Lower lobe of right lung (tissue), 2 donors: Measurements from ENCODE around the gene RRP9. TPM values are rescaled to one million over a fixed set of nuclear protein-coding genes. Genes with fewer than 3 reads are reported as not detected.

Experiments
- ATAC-seq, 2 donors: fragments of 200-7000 bp; cut with Tn5 transposase; one replicate each; pipeline ENCODE4 v1.9.1; 2020 to 2022; ENCODE audit warnings: mild to moderate bottlenecking in 2 of 2, moderate library complexity in 2 of 2
- DNase-seq: peaks from one replicate; pipeline ENCODE4 v3.0.0-alpha.2; 2020
- H3K27ac ChIP-seq: fragments of 200-600 bp; one replicate; pipeline ENCODE4 v1.8.0; 2022
- H3K27me3 ChIP-seq: fragments of 200-600 bp; one replicate; pipeline ENCODE4 v1.8.0; 2022; ENCODE audit warnings: low read depth
- H3K36me3 ChIP-seq: fragments of 200-600 bp; one replicate; pipeline ENCODE4 v1.8.0; 2022; ENCODE audit warnings: mild to moderate bottlenecking
- H3K4me1 ChIP-seq: fragments of 200-600 bp; one replicate; pipeline ENCODE4 v1.8.0; 2022
- H3K4me3 ChIP-seq: fragments of 200-600 bp; one replicate; pipeline ENCODE4 v1.8.0; 2022; ENCODE audit warnings: mild to moderate bottlenecking
- H3K9me3 ChIP-seq: fragments of 200-600 bp; one replicate; pipeline ENCODE4 v1.8.0; 2022
- intact Hi-C: fragments of 100-400 bp; cut with DNase I; formaldehyde crosslinking; loops from one replicate; pipeline ENCODE4 v1.11.0; 2022
- total RNA-seq: library from RNA; stranded (reverse); fragmentation: NEBNext Ultra II Directional; extraction: Animal tissue kit (Norgen Biotek cat#: 25700); gene quantifications from one replicate; pipeline ENCODE4 v1.2.1, GENCODE V29; 2021
- TF ChIP-seq, protein P1 (sequence below): fragments of 200-600 bp; IDR thresholded peaks from one replicate; pipeline ENCODE4 v1.8.0; 2022; ENCODE audit warnings: antibody characterized with exemption, mild to moderate bottlenecking
- donor health status: DM: no; HTN: yes; CAD: no; lungs with severe emphysema.

The RRP9 gene
- total RNA-seq, 1 donor from 2014 or later = 16.2 TPM

DNA sequence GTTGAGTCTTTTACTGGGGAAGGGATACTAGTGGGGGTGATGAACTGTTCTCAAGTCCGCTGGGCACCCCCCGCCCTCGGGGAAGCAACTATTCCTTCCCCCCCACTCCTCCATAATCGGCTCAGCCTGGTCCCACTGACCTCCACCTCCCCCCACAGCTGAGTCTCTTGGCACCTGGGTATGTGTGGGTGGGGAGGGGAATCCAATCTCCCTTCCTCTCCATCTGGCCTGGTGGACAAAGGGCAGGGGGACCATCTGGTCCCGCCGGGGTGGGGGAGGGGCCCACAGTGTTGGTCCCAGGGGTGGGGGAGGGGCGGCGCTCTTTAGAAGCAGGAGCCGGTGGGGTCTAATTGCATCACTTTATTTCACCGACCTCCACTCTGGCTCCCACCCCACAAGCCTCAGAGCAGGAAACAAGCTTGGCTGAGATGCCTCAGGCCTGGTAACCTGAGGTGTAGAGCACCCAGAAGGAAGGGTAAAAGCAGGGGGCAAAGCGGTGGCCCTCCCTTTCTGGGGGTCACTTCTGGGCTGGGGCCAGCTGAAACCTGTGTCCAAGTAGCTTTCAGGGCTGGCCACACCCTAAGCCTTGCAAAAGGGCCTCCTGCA, 26.6 kb upstream of the RRP9 start:
- peak overlapping the region; percentile 68 for H3K4me3 ChIP-seq
- ATAC-seq (peak in 1 of 2 donors; percentile 20), DNase-seq (no peak)
- peak overlapping the region; percentile 84 for H3K27ac ChIP-seq
- H3K9me3 ChIP-seq = no peaks in the 10 kb centered on the region
- TF ChIP-seq, protein P1, sequence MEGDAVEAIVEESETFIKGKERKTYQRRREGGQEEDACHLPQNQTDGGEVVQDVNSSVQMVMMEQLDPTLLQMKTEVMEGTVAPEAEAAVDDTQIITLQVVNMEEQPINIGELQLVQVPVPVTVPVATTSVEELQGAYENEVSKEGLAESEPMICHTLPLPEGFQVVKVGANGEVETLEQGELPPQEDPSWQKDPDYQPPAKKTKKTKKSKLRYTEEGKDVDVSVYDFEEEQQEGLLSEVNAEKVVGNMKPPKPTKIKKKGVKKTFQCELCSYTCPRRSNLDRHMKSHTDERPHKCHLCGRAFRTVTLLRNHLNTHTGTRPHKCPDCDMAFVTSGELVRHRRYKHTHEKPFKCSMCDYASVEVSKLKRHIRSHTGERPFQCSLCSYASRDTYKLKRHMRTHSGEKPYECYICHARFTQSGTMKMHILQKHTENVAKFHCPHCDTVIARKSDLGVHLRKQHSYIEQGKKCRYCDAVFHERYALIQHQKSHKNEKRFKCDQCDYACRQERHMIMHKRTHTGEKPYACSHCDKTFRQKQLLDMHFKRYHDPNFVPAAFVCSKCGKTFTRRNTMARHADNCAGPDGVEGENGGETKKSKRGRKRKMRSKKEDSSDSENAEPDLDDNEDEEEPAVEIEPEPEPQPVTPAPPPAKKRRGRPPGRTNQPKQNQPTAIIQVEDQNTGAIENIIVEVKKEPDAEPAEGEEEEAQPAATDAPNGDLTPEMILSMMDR = no peak
- H3K27me3 ChIP-seq = no peaks in the 10 kb centered on the region
- intact Hi-C loops = no loop called here
- H3K36me3 ChIP-seq = no peaks in the 10 kb centered on the region
- peaks cover 39% of the 10 kb centered on the region for H3K4me1 ChIP-seq

DNA sequence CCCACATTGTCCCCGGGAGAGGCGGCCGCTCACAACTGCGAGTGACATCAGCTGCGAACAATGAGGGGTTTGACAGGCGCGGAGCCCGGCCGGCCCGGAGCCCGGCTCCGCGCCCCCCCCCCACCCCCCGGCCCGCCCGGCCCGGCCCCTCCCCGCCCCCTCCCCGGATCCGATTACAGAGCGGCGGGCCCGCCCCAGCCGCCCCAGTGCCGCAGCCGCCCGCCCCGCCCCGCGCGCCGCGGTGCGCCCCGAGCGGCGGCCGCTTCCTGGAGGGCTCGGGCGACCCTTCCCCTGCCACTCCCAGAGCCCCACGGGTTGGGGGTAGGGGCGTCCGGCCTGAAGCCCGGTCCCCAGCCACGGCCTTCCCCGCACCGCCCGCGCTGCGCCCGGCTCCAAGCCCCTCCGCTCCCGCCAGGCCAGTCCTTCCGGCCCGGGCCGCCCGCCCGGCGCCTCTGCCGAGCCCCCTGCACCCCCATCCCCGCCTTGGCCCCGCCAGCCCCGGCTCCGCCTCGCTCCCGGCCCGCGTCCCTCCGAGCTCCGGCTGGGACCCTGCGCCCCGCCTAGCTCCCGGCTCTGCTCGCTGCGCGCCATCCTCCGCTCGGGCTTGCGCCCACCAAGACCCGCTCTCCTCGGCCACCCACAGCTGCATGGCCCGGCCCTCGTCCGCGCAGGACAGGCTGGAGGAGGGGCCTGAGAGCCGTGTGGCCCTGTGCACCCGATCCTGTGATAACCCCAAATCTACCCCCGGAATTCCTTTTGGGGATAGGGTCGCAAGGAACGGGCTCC, 25.9 kb upstream of the RRP9 start, which contains the start of gene PCBP4:
PCBP4 (minus strand) TSS at position 71 of the 786 bp plus-strand sequence. CDS start 6,214 bp downstream, outside the sequence.
- intact Hi-C loops = no loop called here

DNA sequence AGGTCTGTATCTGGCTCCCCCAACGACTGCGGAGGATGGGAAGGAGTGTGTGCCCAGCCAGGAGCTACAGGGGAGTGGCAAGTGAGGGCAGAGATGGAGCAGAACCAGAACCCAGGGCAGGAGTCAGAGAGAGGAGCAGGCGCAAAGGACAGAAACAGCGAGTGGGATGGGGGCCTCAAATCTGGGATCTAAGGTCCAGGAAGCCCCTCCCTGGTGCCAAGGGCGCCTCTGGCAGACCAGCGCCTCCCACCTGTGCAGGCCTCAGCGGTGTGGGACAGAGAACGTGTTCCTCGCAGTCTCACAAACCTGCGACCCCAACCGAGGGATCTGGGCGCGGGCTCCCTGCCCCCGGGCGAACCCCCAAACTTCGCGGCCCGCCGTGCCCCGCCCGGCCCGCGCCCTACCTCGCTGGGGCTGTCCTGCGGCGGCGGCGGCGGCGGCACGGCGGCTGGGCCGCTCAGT, 25.2 kb upstream of the RRP9 start:
- no peaks in the 10 kb centered on the region for H3K9me3 ChIP-seq
- intact Hi-C loops = no loop called here
- no peaks in the 10 kb centered on the region for H3K27me3 ChIP-seq
- TF ChIP-seq, protein P1 = no peak
- no peaks in the 10 kb centered on the region for H3K36me3 ChIP-seq
- peak overlapping the region; percentile 84 for H3K27ac ChIP-seq
- DNase-seq (no peak), ATAC-seq (peak in 1 of 2 donors; percentile 33)
- peak overlapping the region; percentile 68 for H3K4me3 ChIP-seq
- peaks cover 28% of the 10 kb centered on the region for H3K4me1 ChIP-seq

More for the DNA sequence above, 25.9 kb upstream of the RRP9 start, which contains the start of gene PCBP4:
- H3K36me3 ChIP-seq = no peaks in the 10 kb centered on the region
- H3K27me3 ChIP-seq = no peaks in the 10 kb centered on the region
- peak; percentile 74 for DNase-seq
- no peaks in the 10 kb centered on the region for H3K9me3 ChIP-seq
- TF ChIP-seq, protein P1 = no peak
- H3K4me1 ChIP-seq = peaks cover 32% of the 10 kb centered on the region
- peak within 1 kb of the TSS; percentile 68 for H3K4me3 ChIP-seq
- ATAC-seq = peak; percentile 67 to 76
- H3K27ac ChIP-seq = peak within 1 kb of the TSS; percentile 84

DNA sequence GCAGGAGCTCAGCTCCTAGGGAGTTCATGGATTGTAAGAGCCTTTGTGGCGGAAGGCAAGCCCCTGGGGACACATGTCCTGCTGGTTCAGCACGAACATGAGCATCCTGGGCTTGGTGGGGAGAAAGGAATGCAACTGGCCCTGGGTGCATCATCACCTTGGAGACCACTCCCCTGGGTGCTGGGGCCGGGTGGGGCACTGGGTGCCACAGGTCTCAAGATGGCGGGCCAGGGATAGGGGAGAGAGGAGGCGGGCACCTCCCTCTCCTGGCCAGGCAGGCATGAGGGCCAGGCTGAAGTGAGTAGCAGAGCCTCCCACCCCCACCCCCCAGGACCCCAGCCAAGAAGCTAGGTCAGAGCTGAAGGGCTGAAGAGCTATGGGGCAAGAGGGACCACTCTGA, 24.8 kb upstream of the RRP9 start:
- no peaks in the 10 kb centered on the region for H3K36me3 ChIP-seq
- TF ChIP-seq, protein P1 = no peak
- intact Hi-C loops = no loop called here
- no peaks in the 10 kb centered on the region for H3K27me3 ChIP-seq
- DNase-seq (no peak), ATAC-seq (no peak)
- H3K4me3 ChIP-seq = peak overlapping the region; percentile 68
- peaks cover 25% of the 10 kb centered on the region for H3K4me1 ChIP-seq
- H3K27ac ChIP-seq = no peak overlapping the region
- no peaks in the 10 kb centered on the region for H3K9me3 ChIP-seq

DNA sequence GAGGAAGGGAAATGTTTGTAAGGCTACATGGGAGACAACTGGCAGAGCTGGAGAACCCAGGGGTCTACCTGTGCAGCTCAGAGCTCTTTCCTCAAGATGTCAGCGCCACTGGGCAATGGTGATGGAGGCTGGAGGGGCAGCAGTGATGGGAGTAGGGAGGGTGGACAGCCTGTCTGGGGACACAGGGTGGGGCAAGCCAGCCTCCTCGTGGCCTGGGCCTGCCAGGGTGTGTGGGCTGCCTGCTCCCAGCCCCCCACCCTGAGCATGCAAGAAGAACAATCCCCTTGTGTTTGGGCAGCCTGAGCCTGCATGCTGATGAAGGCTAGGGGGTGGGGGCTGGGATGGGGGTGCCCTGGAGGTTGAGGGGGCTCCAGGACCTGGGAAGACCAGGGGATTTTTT, 24.3 kb upstream of the RRP9 start:
- ATAC-seq (no peak), DNase-seq (no peak)
- TF ChIP-seq, protein P1 = no peak
- Histone ChIP-seq H3K27ac (no peak overlapping the region), H3K27me3 (no peaks in the 10 kb centered on the region), H3K4me3 (no peak overlapping the region), H3K9me3 (no peaks in the 10 kb centered on the region), H3K36me3 (no peaks in the 10 kb centered on the region), H3K4me1 (peaks cover 22% of the 10 kb centered on the region)
- intact Hi-C loops = no loop called here
